Epidermal melanocyte (primary cell): Measurements from ENCODE around the gene AZU1.
"Not testable (repeated sequence)": the region's sequence is repeated elsewhere in the genome, so short reads cannot be mapped to it uniquely, and the experiment has no call there.

ENCODE experiments used
- DNase-seq: peaks from one replicate; pipeline ENCODE4 v3.0.0; 2011; ENCODE audit warnings: low spot score; ENCODE audit not compliant: insufficient read length

Gene AZU1

DNA sequence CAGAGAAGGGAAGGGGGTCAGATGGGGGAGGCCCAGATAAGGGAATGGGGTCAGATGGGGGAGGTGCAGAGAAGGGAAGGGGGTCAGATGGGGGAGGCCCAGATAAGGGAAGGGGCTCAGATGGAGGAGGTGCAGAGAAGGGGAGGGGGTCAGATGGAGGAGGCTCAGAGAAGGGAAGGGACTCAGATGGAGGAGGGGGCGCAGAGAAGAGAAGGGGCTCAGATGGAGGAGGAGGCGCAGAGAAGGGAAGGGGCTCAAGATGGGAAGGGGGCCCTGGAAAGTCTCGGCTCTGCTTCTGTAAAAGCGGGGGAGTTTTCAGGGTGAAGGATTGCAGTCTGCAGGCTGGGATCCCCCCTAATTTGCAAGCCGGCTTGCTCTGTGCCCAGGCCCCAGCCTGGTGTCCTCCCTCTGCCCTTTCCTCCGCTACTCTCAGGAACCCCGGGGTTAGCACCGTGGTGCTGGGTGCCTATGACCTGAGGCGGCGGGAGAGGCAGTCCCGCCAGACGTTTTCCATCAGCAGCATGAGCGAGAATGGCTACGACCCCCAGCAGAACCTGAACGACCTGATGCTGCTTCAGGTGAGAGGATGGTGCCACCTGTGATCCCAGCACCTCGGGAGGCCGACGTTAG lies 1.6 kb downstream of the AZU1 start:
- no peak for DNase-seq

DNA sequence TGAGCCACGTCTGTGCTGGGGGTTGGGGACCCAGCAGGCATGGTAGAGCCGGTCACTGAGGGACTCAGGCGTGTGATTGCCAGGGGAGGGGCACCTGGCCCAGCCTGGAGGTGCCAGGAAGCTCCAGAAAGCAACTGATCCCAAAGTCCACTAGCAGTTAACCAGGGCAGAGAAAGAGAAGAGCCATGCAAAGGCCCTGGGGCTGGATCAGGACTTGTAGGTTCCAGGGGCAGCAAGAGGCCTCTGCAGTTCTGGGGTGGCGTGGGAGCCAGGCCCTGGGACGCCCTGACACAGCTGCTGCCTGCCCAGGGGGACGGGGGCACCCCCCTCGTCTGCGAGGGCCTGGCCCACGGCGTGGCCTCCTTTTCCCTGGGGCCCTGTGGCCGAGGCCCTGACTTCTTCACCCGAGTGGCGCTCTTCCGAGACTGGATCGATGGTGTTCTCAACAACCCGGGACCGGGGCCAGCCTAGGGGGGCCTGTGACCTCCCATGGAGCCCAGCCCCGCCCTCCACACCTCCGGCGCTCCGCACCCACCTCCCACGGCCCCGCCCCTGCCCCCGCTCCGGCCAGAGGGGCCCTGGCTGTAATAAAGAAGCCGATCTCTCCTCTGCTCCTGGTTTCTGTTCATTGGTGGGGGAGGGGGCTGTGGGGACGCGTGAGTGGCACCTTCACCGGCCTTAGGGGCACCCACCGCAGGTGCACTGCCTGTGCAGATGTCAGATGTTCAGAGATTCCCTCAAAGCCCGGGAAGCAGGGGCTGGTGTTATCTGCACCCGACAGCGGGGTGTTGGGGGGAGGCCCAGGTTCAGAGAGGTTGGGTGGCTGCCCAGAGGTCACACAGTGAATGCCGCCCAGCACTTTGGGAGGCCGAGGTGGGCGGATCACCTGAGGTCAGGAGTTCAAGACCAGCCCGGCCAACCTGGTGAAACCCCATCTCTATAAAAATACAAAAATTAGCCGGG lies 4.1 kb downstream of the AZU1 start:
- no peak for DNase-seq

DNA sequence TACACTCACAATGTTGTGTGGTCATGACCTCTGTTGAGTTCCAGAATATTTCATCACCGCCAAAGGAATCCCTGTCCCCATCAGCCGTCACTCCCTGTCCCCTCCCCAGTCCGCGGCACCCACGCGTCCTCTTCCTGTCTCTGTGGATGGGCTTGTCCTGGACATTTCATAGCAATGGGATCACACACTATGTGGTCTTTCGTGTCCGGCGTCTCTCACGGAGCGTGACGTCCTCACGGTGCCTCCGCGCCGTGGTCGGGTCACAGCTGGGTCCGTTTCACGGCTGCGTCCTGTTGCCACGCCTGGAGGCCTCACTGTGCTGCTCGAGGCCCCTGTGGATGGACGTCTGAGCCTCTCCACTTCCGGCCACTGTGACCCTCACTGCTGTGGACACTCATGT lies 6.6 kb downstream of the AZU1 start:
- DNase-seq = no peak

DNA sequence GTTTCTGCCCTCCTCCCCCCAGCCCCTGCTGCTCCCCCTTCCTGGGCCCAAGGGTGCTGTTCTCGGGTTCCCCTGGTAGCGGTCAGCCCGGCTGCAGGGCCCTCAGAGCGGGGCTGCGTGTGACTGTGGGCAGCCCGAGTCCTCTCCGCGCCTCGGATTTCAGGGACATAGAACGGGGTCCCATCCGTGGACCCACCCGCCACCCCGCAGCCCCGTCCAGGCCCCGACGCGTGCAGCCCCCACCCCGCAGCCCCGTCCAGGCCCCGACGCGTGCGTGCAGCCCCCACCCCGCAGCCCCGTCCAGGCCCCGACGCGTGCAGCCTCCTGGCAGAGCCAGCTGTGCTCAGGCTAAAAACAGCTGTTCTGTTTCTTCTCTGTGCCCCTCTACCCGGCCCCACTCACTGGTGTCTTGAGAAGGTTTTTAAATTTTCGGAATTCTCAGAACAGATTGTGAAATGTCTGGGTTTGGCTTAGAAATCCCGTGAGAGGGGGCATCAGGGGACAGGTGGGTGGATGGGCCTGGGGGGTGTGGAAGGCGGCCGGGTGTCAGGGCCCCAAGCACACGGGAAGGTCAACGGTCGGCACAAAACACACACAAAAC lies 7.7 kb downstream of the AZU1 start:
- no peak for DNase-seq

DNA sequence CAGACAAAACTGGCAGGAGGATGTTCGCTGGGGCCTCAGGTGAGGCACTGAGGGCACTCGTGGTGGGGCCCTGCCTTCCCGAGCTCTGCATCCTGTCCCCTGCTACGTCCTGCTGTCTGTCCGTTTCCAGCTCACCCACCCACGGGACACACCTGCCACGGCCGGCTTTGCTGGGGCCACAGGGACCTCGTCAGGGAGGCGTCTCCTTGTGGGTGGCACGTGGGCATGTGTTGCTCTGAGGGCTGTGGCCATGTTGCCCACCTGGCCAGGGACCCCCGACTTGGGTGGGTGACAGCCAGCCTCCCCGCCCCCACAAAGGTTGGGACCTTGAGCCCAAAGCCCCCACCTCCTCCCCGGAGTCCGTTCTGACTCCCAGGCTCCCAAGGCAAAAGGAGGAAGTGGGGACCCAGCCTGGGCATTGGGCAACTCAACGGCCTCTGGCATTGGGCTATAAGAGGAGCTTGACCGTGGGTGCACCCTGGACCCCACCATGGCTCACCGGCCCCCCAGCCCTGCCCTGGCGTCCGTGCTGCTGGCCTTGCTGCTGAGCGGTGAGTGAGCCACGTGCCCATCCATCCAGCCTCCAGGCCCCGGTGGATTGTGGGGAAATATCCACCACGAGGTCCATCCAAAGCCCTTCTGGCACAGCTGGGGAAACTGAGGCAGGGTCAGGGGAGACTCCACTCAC lies 13.0 kb downstream of the AZU1 start, which contains the start of gene PRTN3:
Gene PRTN3 (plus strand): TSS at position 481 of the 688 bp plus-strand sequence. CDS start 10 bp downstream, at position 491.
- DNase-seq = no peak

DNA sequence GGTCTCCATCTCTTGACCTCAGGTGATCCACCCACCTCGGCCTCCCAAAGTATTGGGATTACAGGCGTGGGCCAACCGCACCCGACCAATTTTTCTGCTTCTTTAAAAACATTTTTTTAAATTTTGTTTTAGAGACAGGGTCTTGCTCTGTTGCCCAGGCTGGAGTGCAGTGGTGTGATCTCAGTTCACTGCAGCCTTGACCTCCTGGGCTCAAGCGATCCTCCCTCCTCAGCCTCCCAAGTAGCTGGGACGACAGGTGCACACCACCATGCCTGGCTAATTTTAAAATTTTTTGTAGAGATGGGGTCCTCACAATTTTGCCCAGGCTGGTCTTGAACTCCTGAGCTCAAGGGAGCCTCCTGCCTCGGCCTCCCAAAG lies 15.2 kb downstream of the AZU1 start:
- DNase-seq = not testable (repeated sequence)

DNA sequence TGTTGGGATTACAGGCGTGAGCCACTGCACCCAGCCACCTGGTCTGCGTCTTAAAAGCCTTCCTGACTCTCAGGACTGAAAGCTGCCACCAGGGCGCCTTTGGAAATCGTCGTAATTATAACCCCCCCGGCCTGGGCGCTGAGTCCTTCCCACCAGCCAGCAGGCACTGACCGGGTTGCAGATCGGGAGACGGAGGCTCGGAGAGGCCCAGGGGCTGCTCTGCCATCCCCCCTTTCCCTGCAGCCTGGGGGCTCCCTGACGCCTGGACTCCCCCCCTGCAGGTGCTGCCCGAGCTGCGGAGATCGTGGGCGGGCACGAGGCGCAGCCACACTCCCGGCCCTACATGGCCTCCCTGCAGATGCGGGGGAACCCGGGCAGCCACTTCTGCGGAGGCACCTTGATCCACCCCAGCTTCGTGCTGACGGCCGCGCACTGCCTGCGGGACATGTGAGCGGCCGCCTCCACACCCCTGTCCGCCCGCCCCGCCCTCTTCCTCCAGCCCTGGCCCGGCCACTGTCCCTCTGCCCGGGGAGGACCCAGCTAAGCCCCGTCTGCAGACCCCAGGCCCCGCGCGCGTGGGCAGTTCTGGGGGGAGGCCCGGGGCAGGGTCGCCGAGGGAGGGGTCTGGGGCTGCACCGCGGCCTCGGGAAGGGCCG lies 15.7 kb downstream of the AZU1 start:
- DNase-seq = no peak

DNA sequence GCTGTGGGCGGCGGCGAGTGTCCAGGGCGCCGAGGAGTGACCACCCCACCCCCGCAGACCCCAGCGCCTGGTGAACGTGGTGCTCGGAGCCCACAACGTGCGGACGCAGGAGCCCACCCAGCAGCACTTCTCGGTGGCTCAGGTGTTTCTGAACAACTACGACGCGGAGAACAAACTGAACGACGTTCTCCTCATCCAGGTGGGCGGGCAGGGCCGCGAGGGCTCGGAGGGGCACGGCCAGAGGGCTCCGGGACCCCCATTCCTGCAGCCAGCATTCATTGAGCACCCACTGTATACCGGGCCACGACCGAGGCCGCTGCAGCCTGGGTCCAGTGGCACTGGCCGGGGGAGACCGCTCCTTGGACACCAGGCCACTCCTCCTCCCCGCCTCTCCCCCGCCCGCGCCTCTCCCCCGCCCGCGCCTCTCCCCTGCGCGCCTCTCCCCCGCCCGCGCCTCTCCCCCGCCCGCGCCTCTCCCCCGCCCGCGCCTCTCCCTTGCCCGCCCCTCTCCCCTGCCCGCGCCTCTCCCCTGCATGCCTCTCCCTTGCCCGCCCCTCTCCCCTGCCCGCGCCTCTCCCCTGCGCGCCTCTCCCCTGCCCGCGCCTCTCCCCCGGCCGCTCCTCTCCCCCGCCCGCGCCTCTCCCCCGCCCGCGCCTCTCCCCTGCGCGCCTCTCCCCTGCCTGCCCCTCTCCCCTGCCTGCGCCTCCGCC lies 16.4 kb downstream of the AZU1 start:
- DNase-seq = no peak

DNA sequence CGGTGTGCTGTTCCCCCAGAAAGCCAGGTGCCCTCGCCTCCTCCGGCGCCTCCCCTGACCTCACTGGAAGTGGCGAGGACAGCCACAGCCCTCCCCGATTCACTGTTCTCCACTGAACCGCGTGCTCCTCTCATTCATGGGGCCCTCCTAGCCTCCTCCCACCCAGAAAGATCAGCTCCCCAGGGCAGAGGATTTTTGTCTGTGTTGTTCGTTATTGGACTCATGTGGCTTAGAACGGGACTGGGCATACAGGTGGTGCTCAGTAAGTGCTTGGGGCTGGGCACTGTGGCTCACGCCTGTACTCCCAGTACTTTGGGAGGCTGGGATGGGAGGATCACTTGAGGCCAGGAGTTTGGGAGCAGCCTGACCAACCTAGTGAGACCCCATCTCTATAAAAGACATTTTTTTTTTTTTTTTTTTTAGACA lies 16.9 kb downstream of the AZU1 start:
- DNase-seq = no peak

DNA sequence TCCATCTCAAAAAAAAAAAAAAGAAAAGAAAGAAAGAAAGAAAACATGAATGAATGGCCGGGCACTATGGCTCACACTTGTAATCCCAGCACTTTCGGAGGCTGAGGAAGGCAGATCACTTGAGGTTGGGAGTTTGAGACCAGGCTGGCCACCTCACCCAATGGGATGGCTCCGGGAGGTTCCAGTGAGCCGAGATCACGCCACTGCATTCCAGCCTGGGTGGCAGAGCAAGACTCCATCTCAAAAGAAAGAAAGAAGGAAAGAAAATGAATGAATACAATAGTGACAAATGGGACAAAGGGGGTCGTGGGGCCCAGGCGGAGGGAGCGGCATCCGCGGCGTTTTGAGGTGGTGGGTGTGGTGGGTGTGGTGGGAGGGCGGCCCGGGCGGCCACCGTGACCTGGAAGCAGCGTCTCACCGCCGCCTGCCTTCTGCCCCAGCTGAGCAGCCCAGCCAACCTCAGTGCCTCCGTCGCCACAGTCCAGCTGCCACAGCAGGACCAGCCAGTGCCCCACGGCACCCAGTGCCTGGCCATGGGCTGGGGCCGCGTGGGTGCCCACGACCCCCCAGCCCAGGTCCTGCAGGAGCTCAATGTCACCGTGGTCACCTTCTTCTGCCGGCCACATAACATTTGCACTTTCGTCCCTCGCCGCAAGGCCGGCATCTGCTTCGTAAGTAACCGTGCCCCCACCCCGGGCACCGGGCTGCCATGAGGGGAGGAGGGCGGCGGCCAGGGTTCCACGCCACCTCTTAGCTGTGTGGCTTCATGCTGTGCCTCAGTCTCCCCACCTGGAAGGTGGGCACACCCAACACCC lies 18.3 kb downstream of the AZU1 start:
- no peak for DNase-seq

DNA sequence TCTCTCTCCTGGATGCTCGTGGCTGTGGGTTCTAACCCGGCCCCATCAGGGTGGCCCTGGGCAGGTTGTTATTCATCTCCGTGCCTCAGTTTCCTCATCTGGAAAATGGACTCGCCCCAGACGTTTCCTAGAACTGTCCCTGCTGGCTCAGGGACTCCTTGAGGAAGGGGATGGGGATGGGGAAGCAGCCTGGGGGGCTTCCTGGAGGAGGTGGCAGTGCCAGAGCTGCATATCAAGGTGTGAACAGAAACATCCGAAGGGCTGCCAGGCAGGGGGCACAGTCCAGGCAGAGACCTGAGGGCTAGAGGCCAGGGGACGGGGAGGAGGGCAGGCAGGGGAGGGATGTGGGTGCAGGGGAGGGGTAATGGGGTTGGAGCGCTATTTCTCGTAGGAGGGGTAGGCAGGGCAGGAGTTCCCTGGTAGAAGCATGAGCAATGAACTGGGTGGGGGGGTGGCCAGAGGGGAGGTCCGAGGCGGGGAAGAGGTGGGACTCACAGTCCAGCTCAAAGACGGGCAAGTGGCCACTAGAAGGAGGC lies 20.8 kb downstream of the AZU1 start:
- DNase-seq = no peak

DNA sequence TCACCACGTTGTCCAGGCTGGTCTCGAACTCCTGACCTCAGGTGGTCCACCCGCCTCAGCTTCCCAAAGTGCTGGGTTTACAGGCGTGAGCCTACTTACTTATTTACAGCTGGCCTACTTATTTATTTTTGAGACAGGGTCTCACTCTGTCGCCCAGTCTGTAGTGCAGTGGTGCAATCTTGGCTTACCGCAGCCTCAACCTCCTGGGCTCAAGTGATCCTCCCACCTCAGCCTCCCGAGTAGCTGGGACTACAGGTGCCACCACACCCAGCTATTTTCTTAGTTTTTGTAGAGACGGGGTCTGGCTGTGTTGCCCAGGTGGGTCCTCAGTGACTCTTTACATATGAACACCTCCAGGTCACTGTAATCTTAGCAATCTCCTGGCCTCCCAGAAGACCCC lies 21.6 kb downstream of the AZU1 start:
- DNase-seq = not testable (repeated sequence)

DNA sequence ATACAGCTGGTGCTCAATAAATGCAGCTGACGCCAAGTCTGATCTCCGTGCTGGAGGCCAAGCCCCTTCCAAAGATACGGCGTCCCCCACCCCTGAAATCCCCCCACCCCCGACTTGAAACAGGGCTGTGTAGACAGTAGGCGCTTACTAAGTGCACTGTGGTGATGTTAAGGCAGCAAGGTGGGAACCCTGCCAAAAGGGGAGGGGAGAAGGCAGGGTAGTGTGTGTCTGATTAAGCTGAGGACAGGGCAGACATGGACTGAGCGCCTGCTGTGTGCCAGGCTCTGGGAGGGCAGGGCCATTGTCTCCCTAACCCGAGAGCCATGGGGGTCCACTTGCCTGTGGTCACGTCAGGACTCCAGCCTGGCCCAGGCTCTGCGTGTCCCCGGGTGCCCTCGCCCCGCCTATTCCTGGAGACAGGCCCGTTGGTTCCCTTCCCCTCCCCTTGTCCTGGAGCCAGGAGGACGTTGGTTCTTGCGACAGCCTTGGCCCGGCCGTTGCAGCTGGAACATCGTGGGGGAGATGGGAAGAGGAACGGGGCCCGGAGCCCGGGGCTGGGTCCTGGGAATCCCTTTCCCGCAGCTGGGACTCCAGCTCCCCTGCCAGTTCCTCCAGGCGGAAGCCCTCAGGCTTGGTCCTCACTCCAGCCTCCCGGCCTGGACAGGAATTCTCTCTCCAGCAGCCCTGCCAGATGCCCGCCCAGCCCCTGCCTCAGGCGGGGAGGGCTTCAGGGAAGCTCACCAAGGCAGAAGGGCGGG lies 22.8 kb downstream of the AZU1 start:
- peak; percentile 93 for DNase-seq

DNA sequence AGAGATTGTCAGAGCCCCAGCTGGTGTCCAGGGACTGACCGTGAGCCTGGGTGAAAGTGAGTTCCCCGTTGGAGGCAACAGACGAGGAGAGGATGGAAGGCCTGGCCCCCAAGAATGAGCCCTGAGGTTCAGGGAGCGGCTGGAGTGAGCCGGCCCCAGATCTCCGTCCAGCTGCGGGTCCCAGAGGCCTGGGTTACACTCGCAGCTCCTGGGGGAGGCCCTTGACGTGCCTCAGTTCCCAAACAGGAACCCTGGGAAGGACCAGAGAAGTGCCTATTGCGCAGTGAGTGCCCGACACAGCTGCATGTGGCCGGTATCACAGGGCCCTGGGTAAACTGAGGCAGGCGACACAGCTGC lies 23.3 kb downstream of the AZU1 start:
- no peak for DNase-seq

DNA sequence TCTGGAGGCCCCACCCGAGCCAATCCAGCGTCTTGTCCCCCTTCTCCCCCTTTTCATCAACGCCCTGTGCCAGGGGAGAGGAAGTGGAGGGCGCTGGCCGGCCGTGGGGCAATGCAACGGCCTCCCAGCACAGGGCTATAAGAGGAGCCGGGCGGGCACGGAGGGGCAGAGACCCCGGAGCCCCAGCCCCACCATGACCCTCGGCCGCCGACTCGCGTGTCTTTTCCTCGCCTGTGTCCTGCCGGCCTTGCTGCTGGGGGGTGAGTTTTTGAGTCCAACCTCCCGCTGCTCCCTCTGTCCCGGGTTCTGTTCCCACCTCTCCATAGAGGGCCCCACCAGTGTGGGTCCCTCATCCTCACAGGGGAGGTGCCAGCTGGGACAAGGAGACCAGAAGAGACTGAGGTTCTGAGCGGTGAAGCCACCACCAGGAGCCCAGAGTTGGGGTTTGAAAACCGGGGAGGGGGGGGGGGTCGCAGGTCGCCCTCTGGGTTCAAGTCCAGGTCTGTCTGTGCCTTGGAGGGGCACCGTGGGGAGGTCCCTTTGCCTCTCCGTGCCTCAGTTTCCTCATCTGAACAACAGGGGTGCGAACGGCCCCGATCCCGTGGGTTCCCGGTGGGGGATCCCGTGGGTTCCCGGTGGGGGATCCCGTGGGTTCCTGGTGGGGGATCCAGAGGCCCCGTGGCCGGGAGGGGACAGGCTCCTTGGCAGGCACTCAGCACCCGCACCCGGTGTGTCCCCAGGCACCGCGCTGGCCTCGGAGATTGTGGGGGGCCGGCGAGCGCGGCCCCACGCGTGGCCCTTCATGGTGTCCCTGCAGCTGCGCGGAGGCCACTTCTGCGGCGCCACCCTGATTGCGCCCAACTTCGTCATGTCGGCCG lies 24.7 kb downstream of the AZU1 start, which contains the start of gene ELANE:
Gene ELANE (plus strand): TSS at position 168 of the 878 bp plus-strand sequence. CDS start 26 bp downstream, at position 194.
- DNase-seq = no peak

DNA sequence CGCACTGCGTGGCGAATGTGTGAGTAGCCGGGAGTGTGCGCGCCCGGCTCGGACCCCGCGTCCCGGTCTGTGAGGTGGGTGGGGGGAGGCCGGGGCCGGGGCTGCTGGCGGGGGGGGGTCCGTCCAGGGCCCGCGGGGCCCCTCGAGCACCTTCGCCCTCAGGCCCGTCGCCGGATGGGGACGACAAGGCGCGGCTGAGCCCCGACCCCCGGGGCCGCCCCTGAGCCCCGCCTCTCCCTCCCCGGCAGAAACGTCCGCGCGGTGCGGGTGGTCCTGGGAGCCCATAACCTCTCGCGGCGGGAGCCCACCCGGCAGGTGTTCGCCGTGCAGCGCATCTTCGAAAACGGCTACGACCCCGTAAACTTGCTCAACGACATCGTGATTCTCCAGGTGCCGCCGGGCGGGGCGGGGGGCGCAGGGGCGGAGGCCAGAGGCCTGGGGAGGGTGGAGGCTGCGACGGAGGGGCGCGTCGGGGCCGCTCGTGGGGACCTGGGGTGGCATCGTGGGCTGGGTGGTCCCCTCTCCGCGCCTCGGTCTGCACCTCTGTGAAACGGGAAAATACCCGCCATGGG lies 25.5 kb downstream of the AZU1 start:
- DNase-seq = no peak

DNA sequence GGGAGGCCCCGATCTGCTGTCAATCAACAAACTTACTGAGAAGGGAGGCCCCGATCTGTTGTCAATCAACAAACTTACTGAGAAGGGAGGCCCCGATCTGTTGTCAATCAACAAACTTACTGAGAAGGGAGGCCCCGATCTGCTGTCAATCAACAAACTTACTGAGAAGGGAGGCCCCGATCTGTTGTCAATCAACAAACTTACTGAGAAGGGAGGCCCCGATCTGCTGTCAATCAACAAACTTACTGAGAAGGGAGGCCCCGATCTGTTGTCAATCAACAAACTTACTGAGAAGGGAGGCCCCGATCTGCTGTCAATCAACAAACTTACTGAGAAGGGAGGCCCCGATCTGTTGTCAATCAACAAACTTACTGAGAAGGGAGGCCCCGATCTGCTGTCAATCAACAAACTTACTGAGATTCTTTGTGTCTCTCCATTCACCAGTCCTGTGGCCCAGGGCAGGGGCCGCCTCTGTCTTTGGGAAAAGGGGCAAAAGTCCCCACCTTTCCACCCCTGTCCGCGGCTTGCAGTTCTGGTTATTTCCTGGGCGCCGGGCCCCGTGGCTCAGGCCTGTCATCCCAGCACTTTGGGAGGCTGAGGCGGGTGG lies 26.1 kb downstream of the AZU1 start:
- DNase-seq = not testable (repeated sequence)
